ENCODE results near the gene CRB2. TPM values are rescaled to one million over a fixed set of nuclear protein-coding genes. Genes with fewer than 3 reads are reported as not detected.

Gene CRB2
- 0.07 to 0.11 TPM (median 0.09 TPM) in 4 of 5 replicates, not detected in the other for total RNA-seq (2022; extraction: Qiagen RNA extraction; ENCODE audit: low read depth)

GRCh38 chr9:123355761-123356431 lies at the start of gene CRB2:
CRB2 (plus strand) TSS chr9:123356197; CDS start chr9:123356261, 64 bp downstream.

Other genes starting within 250 kb of the CRB2 start
- gene STRBP, start 87.6 kb upstream of the CRB2 start, total RNA-seq (2022; extraction: Qiagen RNA extraction; ENCODE audit: low read depth) = 12.9 to 17.6 TPM (median 15.1 TPM) in 5 replicates